GM23248 (cell line): ENCODE measurements around the gene IP6K3. TPM values are rescaled to one million over a fixed set of nuclear protein-coding genes. Genes with fewer than 3 reads are reported as not detected.
A peak's percentile ranks its signal among the peaks of the same experiment; 100 is the strongest.

ENCODE experiments used
- DNase-seq: peaks from one replicate; pipeline ENCODE4 v3.0.0-alpha.2; 2015
- H2AFZ ChIP-seq: fragments of 200-600 bp; sonication (generic); 2 replicates; pipeline ENCODE4 v1.6.1; 2016; ENCODE audit warnings: antibody characterized with exemption
- H3F3A ChIP-seq: fragments of 200-600 bp; sonication (generic); 2 replicates; pipeline ENCODE4 v1.6.1; 2016; ENCODE audit warnings: mild to moderate bottlenecking, antibody characterized with exemption, mixed run types; ENCODE audit not compliant: insufficient read depth
- H3K27ac ChIP-seq: fragments of 200-600 bp; sonication (generic); 2 replicates; pipeline ENCODE4 v1.5.1; 2016; ENCODE audit warnings: mild to moderate bottlenecking
- H3K27me3 ChIP-seq: fragments of 200-600 bp; sonication (generic); replicated peaks from 2 replicates; pipeline ENCODE4 v1.6.1; 2016; ENCODE audit warnings: mild to moderate bottlenecking; ENCODE audit not compliant: insufficient read depth
- H3K36me3 ChIP-seq: fragments of 200-600 bp; sonication (generic); 2 replicates; pipeline ENCODE4 v1.6.1; 2016; ENCODE audit warnings: low read depth, mild to moderate bottlenecking
- H3K4me1 ChIP-seq: fragments of 200-600 bp; sonication (generic); 2 replicates; pipeline ENCODE4 v1.6.1; 2016; ENCODE audit warnings: mild to moderate bottlenecking; ENCODE audit not compliant: insufficient read depth
- H3K4me2 ChIP-seq: fragments of 200-600 bp; sonication (generic); one replicate; pipeline ENCODE4 v1.6.1; 2016; ENCODE audit warnings: mild to moderate bottlenecking; ENCODE audit not compliant: unreplicated experiment
- H3K4me3 ChIP-seq: fragments of 200-600 bp; sonication (generic); 2 replicates; pipeline ENCODE4 v1.5.1; 2016; ENCODE audit warnings: mild to moderate bottlenecking
- H3K79me2 ChIP-seq: fragments of 200-600 bp; sonication (generic); 2 replicates; pipeline ENCODE4 v1.6.1; 2016; ENCODE audit warnings: mild to moderate bottlenecking; ENCODE audit not compliant: insufficient read depth
- H3K9ac ChIP-seq: fragments of 200-600 bp; sonication (generic); 2 replicates; pipeline ENCODE4 v1.6.1; 2016; ENCODE audit warnings: mild to moderate bottlenecking
- H3K9me2 ChIP-seq: fragments of 200-600 bp; sonication (generic); 2 replicates; pipeline ENCODE4 v1.6.1; 2016; ENCODE audit warnings: mixed run types, mild to moderate bottlenecking, moderate library complexity; ENCODE audit not compliant: insufficient read depth
- H3K9me3 ChIP-seq: fragments of 200-600 bp; sonication (generic); one replicate; pipeline ENCODE4 v1.6.1; 2017; ENCODE audit warnings: low read depth
- H4K20me1 ChIP-seq: fragments of 200-600 bp; sonication (generic); 2 replicates; pipeline ENCODE4 v1.6.0; 2016; ENCODE audit not compliant: insufficient read depth
- EZH2 ChIP-seq: fragments of 200-600 bp; sonication (generic); IDR thresholded peaks from 2 replicates; pipeline ENCODE4 v1.6.1; 2018; ENCODE audit warnings: antibody characterized with exemption, mild to moderate bottlenecking; ENCODE audit not compliant: insufficient read depth, poor library complexity, severe bottlenecking
- EZH2phosphoT487 ChIP-seq: fragments of 200-600 bp; sonication (generic); IDR thresholded peaks from 2 replicates; pipeline ENCODE4 v1.6.1; 2018; ENCODE audit warnings: antibody characterized with exemption, moderate library complexity, mild to moderate bottlenecking, low read depth; ENCODE audit not compliant: insufficient read depth
- WGBS, 2 experiments: methylation state at CpG; one replicate each; pipeline ENCODE4 v1.1.6; 2015 to 2017; ENCODE audit warnings: low lambda C conversion rate in 2 of 2, low coverage in 1 of 2; ENCODE audit errors: missing lambda C conversion rate in 2 of 2; 5-methylcytosine and 5-hydroxymethylcytosine counted together
- in situ Hi-C: fragments of 300-500 bp; cut with MboI; formaldehyde crosslinking; loops from 2 replicates; pipeline ENCODE4 v1.15.0; 2020
- polyA plus RNA-seq: library from polyadenylated mRNA; unstranded; fragments of >200 nt; fragmentation: Nextera tagmentation; extraction: Ambion mirVana; gene quantifications from 2 replicates; pipeline ENCODE4 v1.2.1, GENCODE V29; 2016
- total RNA-seq: library from RNA; depleted of rRNA; stranded (reverse); fragments of >200 nt; shearing (Covaris generic); gene quantifications from 2 replicates; pipeline ENCODE4 v1.2.3, GENCODE V29; 2014

Gene IP6K3
- total and polyA plus RNA-seq, 2 experiments from 2014 or later = not detected

GRCh38 chr6:33696076-33696475 is 50.6 kb downstream of the IP6K3 start:
- TF ChIP-seq EZH2phosphoT487 (no peak), EZH2 (no peak)
- H3K4me1 ChIP-seq = peaks cover 46% of the 10 kb centered on the region
- peak overlapping the region; percentile 82 for H3K9ac ChIP-seq
- H3K4me2 ChIP-seq = no peak overlapping the region
- peaks cover 39% of the 10 kb centered on the region for H3F3A ChIP-seq
- H3K27ac ChIP-seq = peak overlapping the region; percentile 83
- in situ Hi-C loops = no loop called here
- no peaks in the 10 kb centered on the region for H3K9me2 ChIP-seq
- H3K36me3 ChIP-seq = peaks cover 12% of the 10 kb centered on the region; the same call in 1 of the 2 replicates
- H3K4me3 ChIP-seq = no peak overlapping the region
- no peaks in the 10 kb centered on the region for H4K20me1 ChIP-seq
- H2AFZ ChIP-seq = no peak overlapping the region
- no peak for DNase-seq
- H3K27me3 ChIP-seq = no peaks in the 10 kb centered on the region
- no peaks in the 10 kb centered on the region for H3K79me2 ChIP-seq
- H3K9me3 ChIP-seq = no peaks in the 10 kb centered on the region
- 89 to 90% methylated on average over 10 of the region's 10 CpGs for WGBS, 2 experiments

- Histone ChIP-seq H3K9me3 (no peaks in the 10 kb centered on the region), H3K27me3 (no peaks in the 10 kb centered on the region), H3K4me2 (peak overlapping the region; percentile 18), H3F3A (peaks cover 39% of the 10 kb centered on the region), H4K20me1 (no peaks in the 10 kb centered on the region), H3K9me2 (no peaks in the 10 kb centered on the region), H2AFZ (no peak overlapping the region), H3K27ac (peak overlapping the region; percentile 83), H3K4me1 (peaks cover 46% of the 10 kb centered on the region), H3K79me2 (no peaks in the 10 kb centered on the region), H3K4me3 (no peak overlapping the region), H3K9ac (peak overlapping the region; percentile 82), H3K36me3 (peaks cover 12% of the 10 kb centered on the region; the same call in 1 of the 2 replicates)
- 18 to 24% methylated on average over 16 of the region's 16 CpGs for WGBS, 2 experiments
- TF ChIP-seq EZH2phosphoT487 = no peak
- no peak for TF ChIP-seq EZH2
- DNase-seq = peak; percentile 74
- in situ Hi-C loops = no loop called here
Observed at GRCh38 chr6:33695451-33695887, 51.2 kb downstream of the IP6K3 start.

- in situ Hi-C loops = no loop called here
- H3K9me3 ChIP-seq = no peaks in the 10 kb centered on the region
- H3K4me2 ChIP-seq = peak overlapping the region; percentile 18
- H3K79me2 ChIP-seq = no peaks in the 10 kb centered on the region
- H3K27ac ChIP-seq = peak overlapping the region; percentile 83
- no peaks in the 10 kb centered on the region for H3K9me2 ChIP-seq
- peaks cover 39% of the 10 kb centered on the region for H3F3A ChIP-seq
- no peaks in the 10 kb centered on the region for H3K27me3 ChIP-seq
- H3K36me3 ChIP-seq = peaks cover 10% of the 10 kb centered on the region; the same call in 1 of the 2 replicates
- H4K20me1 ChIP-seq = no peaks in the 10 kb centered on the region
- WGBS, 2 experiments = 26 to 31% methylated on average over 5 of the region's 5 CpGs
- TF ChIP-seq EZH2phosphoT487 = no peak
- no peak for TF ChIP-seq EZH2
- no peak for DNase-seq
- H3K9ac ChIP-seq = peak overlapping the region; percentile 82
- H3K4me3 ChIP-seq = no peak overlapping the region
- peaks cover 46% of the 10 kb centered on the region for H3K4me1 ChIP-seq
- H2AFZ ChIP-seq = no peak overlapping the region
Observed at GRCh38 chr6:33694977-33695376, 51.7 kb downstream of the IP6K3 start.

- Histone ChIP-seq H2AFZ (0 out of 2 replicates have a peak overlapping the region, but pooled peaks have one; percentile 9), H3K79me2 (no peaks in the 10 kb centered on the region), H3K4me1 (peaks cover 46% of the 10 kb centered on the region), H3K9me3 (no peaks in the 10 kb centered on the region), H3F3A (peaks cover 39% of the 10 kb centered on the region), H3K27ac (peak overlapping the region; percentile 83), H3K4me2 (peak overlapping the region; percentile 18), H3K9ac (peak overlapping the region; percentile 82), H3K9me2 (no peaks in the 10 kb centered on the region), H4K20me1 (no peaks in the 10 kb centered on the region), H3K4me3 (no peak overlapping the region), H3K27me3 (no peaks in the 10 kb centered on the region), H3K36me3 (0 out of 2 replicates have a peak, but pooled peaks cover 7% of the 10 kb centered on the region)
- in situ Hi-C loops = no loop called here
- WGBS, 2 experiments = 6 to 9% methylated on average over 18 to 19 of the region's 19 CpGs
- peak; percentile 91 for DNase-seq
- TF ChIP-seq EZH2phosphoT487 (no peak), EZH2 (no peak)
Observed at GRCh38 chr6:33694401-33694931, 52.2 kb downstream of the IP6K3 start.
